GM19455 (cell line): Measurements from ENCODE around the gene C6orf141.

ENCODE experiments used
- ATAC-seq: cut with Tn5 transposase; IDR thresholded peaks from one replicate; pipeline ENCODE4 v1.9.1; 2021; ENCODE audit not compliant: unreplicated experiment

The C6orf141 gene

DNA sequence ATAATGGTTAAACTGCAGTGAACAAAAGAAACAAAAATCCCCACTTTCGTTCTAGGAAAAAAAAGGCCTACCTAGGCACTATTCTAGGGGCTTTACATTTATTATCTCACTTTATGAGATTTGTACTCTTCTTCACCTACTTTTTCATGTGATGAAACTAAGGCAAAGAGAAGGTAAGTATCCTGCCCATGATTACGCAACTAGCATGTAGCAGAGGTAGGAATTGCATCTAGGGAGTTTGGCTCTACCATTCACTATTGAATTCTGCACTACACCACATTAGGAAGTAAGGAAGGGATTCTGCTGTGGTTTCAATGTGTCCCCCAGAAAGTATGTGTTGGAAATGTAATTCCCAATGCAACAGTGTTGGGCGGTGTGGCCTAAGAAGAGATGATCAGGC lies 11.4 kb upstream of the C6orf141 start:
- ATAC-seq = no peak

DNA sequence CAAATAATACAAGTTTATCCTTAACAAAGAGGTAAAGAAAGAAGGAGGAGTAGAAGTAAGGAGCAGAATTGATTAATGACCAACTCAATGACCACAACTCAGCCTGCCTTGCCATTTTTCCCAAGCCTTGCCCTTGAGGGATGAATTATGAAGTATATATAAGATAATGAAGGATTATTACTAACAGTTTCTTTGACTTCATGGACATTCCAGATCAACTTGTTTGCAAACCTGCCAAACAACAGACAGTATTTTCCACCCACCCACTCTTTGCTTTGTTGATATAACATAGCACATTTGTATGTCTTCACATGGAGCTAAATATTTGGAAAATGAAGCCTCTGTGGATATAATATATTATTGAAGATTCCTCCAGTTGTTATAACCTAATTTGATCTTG lies 9.9 kb upstream of the C6orf141 start:
- ATAC-seq = no peak

DNA sequence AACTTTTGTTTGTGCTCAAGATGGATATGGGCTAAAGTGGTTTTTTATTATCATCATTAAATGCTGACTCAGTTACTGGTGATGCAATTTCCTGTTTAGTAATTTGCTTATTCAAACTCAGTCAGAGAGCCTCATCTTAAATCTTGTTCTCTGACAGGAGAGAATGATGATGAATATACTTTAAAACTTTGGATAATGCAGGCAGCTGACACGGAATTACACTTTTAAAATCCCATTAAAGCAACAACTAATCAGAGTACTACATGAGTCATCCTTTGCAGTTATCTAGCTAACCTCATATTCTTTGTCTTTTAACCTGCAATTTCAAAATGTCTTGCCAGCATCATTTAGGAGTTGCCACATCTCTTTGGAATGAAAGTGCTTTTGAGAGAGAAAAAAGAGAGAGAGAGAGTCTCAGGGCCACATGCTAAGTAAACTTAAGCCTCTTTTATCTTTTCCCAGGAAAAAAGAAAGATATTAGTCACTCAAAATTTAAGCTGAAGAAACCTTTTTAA lies 9.2 kb upstream of the C6orf141 start:
- no peak for ATAC-seq

DNA sequence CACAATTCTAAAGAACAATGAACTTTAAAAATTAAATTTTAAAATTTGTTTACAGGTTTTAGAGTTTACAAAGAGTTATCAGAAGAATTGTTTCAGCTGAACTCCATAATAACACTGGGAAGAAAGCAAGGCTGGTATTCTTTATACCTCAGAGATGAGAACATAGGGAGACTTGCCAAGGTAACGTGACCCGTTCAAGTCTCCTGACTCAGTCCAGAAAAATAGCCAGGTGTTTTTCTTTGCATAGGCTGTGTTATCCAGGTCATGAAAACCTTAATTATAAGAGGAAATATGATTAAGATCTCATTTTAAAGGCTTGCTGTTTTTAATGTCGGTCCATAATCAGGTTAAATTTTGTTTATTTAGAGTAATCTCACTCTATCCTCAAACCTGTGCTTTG lies 8.5 kb upstream of the C6orf141 start:
- no peak for ATAC-seq

DNA sequence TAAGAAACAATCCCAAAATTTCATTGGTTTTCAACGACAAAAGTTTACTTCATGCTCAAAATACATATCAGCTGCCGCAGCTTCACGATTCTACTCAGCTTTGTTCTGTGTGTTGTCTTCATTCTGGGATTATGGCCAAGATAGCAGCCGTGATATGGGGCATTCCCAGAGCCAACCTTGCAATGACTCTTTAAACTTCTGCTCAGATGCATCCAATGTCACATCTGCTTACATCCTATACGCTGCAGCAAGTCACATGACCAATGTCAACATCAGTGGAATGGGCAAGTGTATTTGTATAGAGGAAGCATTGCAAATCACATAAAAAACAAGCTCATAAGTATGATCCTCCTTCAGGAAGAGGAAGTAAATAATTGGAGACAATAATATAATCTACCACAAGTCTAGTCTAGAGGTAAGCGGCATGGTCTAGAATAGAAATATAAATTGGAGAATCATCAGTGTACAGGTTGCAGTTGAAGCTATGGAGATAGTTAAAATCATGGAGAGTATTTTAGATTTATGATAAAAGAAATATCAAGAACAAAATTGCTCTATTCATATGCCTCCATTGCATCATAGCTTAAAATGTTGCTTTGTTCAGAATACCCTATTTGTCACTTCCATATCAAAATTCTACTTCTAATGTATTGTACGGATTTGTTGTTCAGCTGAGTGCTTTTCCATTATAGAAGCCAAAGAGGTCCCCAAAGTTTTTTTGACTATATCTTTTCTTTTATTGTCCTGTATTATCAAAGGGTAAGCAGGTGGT lies 7.2 kb upstream of the C6orf141 start:
- ATAC-seq = no peak

DNA sequence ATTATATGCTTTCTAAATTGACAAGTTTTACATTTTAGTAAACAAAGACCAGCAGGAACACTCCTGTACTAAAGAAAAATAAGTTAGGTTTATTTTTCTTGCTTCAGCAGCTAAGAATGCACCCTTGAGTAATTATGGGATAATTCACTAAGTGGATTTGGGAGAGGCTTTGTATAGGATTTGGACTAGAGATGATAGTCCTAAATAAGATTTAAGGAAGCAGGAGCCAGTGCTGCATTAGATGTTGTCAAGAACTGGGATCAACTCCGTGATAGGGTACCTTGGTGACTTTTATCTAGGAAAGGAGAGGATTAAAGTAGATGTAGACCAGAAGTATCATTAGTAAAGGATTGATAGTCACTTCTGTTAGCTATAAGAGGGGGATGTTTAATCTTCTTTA lies 4.1 kb upstream of the C6orf141 start:
- no peak for ATAC-seq

DNA sequence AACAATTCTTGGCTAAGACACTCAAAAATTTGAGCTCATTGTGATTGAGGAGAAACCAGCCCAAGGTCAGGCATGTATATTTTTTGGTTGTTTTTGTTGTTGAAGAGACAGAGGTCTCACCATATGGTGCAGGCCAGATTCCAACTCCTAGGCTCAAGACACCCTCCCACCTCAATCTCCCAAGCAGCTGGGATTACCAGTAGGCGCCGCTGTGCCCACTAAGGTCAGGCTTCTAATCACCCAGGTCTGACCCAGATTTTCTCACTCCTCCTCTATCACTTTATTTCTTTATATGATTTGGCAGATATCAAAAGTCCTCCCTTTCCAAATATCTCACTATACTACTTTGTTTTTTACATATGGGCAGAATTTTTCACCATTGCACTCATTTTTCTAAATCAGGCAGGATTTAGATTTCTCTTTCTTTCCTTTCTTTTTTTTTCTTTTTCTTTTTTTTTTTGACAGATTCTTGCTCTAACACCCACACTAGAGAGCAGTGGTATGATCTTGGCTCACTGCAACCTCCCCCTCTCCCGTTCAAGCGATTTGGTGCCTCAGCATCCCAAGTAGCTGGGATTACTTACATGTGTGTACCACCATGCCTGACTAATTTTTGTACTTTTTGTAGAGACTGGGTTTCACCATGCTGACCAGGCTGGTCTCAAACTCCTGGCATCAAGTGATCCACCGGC lies 1.7 kb upstream of the C6orf141 start:
- no peak for ATAC-seq

DNA sequence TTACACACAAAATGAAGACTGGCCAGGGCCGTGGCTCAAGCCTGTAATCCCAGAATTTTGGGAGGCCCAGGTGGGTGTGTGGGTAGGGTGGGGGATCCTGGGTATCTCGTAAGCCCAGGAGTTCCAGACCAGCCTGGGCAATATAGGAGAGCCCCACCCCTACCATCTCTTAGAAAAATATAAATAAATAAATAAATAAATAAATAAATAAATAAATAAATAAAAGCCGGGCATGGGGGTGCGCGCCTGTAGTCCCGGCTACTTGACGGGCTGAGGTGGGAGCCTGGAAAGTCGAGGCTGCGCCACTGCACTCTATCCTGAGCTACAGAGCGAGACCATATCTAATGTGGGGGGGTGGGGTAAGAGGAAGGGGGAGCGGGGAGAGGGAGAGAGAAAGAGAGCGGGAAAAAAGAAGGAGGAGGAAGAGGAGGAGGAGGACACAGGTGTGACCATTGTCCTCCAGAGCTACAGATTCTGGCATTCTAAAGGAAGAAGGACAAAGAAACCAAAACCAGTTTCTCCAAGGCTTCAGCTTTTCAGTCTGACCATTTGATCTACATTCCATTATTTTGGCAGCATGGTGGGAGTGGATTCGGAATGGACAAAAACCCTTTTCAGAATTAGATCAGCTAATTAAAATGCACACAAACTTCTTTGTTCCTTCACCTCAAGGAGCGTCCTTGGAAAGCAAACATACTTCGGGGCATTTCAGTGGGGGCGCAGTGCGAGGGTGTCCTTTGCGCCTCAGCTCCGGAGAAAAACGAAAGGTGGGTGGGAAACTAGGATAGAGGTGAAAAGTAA lies 577 bp upstream of the C6orf141 start:
- ATAC-seq = no peak

DNA sequence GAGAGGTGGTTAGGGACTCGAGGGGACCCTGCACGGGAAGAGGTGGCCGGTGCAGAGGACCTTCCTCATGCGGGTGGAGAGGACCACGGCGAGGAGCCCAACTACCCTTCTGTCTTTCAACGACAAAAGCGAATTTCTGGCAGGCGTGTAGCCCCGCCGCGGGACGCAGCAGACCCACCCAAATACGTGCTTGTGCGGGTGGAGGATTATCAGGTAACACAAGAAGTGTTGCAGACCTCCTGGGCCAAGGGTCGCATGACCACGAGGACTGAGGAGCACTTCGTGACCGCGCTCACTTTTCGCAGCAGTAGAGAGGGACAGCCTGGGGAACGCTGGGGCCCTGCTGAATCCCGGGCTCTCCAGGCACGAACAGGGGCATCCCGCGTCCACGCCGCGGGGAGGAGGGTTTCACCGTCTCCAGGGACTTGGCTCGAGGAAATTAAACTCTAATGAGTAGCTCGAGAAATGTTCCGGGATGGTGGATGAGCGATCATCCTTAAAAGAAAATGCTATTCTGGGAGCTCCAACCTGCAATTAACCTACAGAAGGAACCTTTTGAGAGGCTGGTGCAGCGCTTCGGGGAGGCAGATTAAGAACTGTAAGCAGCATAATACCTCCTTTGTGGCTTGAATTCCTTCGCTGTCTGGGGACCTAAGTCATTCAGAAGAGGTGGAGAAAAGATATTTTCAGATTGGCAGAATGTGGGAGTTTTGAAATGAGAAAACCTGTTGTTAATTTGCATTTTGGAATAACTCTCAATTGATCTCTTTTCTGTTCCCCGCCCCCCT lies 804 bp downstream of the C6orf141 start:
- ATAC-seq = peak; percentile 45

DNA sequence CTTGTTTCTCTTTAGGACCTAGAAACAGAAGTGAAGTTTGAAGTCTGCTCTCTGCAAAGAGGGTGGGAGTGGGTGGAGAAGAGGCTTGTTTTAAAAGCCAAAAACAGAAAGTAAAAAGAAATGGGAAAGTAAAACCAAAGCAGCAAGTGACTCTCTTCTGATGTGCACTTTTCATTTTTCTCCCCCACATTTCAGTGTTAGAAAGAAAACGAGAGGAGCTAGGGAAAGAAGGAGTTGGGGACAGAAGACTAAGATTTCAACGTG lies 1.3 kb downstream of the C6orf141 start:
- peak; percentile 51 for ATAC-seq

DNA sequence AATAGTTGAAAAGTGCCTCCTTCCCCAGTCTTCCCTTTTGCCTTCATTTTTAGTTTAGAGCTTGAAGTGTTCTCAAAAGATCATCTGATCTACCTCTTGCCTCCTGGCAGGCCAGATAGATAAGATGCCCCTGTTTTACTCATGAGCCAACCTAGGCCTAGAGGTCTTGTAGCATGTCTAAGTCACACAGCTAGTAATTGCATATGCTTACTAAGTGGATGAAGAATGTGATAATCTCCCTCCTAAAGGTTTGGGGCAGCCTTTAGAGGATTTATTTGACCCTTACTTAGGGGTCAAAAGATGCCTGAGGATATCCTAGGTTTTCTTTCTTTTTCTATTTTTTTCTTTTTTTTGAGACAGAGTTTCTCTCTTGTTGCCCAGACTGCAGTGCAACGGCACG lies 2.1 kb downstream of the C6orf141 start:
- no peak for ATAC-seq

DNA sequence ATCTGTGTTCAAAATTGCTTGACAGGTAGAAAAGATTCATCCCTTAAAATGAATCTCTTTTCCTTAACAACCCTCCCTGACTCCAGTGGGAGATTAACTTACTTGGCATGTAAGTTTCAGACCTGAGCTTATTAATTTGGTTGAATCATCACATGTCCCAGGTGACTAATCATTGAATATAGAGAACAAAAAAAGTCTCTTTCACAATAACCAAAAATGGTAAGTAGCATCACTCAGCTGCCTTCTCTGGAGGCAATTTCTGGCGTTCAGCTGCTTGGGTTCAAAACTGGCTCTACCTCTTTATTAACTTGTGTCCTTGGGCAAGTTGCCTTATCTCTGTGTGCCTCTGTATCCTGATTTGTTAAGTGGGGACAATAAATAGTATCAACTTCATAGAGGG lies 2.9 kb downstream of the C6orf141 start:
- no peak for ATAC-seq

DNA sequence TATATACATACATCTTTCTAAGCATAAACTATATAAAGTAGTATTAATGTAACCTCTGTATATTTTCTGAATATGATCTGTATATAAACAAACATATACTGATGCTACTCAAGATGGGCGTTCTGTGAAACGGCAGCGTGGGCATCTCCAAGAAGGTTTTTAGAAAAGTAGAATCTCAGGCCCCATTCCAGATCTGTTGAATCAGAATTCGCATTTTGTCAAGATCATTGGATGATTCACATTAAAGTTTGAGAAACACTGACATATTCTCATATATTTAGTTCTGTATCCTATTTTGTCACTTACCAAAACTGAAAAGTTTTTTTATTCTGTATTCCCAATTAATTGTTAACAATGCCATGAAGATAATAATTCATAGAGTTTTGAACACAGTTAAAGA lies 5.5 kb downstream of the C6orf141 start:
- no peak for ATAC-seq

DNA sequence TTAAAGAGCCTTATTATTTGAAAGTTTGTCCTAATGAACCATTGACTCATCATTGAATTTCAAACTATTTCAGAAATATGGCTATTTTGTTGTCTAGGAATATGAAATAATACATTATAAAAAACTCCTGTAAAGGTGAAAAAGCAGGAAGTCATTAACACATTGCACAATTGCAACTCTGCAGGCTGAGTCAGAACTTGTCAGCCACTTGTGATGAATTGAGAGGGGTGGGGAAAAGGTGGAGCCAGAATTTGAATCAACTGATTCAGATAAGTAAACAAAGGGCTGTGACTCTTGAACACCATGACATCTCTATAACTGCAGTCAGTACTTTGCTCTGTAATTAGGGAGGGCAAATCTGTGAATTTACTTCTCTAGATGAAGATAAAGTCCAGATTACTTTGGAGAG lies 6.0 kb downstream of the C6orf141 start:
- no peak for ATAC-seq

DNA sequence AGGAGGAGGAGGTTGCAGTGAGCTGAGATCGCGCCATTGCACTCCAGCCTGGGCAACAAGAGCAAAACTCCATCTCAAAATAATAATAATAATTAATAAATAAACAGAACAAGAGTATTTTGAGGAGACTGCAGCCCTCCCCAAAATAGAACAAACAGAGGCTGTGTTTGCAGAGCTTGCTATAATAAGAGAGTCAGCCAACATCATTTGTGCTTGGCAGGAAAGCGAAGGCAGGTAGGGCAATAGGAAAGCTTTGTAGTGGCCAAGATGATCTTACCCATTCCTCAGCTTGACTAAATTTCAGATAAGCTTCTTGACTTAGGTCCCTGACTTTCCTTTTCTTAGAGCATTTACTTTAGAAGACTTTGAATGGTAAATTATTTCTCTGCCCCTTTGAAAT lies 6.7 kb downstream of the C6orf141 start:
- no peak for ATAC-seq

DNA sequence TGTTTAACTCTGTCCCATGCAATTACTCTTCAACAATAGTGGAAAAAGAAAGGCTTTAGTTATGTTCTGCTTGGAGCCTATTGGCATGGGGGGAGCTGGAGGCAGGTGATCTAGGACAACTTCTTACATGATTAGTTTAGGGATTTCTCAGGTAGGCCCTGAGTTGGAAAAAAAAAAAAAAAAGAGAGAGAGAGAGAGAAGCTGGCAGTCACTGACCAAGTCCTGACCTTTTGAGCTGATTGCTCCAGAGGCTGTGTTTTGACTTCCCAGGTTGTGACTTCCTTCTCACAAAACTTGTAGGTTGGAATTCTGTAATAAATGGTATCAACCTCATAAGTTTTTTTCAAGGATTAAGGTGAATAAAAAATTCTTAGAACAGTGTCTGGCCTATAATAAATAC lies 7.8 kb downstream of the C6orf141 start:
- no peak for ATAC-seq

DNA sequence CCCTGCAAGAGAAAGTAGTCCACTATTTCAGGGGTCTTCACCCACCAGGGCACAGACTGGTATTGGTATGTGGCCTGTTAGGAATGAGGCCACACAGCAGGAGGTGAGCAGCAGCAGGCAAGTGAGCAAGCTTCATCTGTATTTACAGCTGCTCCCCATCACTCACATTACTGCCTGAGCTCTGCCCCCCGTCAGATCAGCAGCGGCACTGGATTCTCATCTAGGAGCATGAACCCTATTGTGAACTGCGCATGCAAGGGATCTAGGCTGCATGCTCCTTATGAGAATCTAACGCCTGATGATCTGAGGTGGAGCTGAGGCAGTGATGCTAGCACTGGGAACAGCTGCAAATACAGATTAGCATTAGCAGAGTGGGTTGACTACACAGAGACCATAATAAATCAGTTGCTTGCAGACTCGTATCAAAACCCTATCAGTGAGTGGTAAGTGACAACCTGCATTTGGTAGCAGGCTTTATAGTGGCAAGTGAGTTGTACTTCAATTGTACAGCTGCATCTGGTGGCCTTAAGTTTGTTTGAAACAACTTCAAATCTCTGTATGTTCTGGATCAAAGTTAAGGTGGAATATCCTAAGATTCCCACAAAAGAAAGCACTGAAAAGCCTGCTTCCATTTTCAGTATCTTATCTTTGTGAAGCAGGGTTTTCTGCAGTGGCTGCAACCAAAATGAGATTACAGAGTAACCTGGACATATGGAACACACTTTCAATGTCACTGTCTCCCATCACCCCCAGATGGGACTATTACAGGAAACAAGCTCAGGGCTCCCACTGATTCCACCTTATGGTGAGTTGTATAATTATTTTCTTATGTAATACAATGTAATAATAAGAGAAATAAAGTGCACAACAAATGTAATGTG lies 12.8 kb downstream of the C6orf141 start:
- ATAC-seq = no peak

DNA sequence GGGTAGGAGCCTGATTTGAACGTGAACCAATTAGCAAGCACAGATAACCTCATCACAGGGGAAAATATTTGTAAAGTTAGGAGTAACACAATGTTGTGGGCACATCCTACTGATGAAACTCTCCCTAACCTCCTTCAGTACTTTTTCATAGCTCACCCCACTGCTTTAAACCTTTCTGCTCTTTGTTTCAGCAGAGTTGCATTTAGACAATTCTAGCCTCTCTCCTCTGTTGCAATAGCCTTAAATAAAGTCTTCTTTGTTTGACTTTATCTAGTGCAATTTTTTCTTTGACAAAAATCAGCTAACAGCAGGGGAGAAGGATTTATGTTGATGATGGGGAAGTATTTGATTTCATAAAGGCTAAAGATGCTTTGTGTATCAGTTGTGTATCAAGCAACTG lies 14.1 kb downstream of the C6orf141 start:
- no peak for ATAC-seq

DNA sequence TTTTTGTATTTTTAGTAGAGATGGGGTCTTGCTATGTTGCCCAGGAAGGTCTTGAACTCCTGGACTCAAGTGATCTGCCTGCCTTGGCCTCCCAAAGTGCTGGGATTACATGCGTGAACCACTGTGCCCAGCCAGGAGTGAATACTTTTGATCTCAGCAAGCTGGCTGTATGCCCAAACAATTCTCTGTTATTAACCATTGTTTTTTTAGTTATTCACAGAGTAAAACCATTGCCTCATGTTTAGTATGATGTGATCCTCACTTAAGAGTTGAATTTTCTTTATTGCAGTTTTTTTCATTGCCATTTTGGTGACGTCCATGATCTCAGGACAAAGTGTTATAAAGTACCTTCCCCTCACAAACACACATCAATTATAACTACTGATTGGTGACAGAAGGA lies 14.8 kb downstream of the C6orf141 start:
- no peak for ATAC-seq

DNA sequence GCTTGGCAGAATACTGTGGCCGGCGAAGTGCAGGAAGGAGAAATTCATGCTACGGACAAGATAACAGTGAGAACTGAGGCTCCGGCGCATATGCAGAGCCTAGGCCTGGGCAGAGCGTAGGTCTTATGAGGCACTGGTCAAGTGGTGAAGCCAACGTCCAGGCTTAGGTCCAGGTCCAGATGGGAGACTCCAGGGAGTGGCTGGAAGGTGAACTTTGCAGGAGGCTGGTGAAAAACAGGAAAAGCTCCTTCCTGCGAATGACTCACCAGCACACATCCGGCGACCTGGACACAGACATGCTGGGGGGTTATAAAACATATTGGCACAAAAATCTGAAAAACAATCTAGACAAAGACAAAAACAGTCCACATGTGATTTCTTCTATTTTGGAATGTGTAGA lies 15.4 kb downstream of the C6orf141 start:
- no peak for ATAC-seq
